NCI-H187 treated with DMSO at 0.1 percent for 48 hours (cell line): ENCODE measurements around the gene FAM186B.

Experiments used
- DNase-seq: peaks from one replicate; lab custom pipeline; 2025; lab: John Stamatoyannopoulos, UW

Gene FAM186B

GRCh38 chr12:49552014-49552413 lies 53.4 kb downstream of the FAM186B start:
- DNase-seq, result no peak

DNA sequence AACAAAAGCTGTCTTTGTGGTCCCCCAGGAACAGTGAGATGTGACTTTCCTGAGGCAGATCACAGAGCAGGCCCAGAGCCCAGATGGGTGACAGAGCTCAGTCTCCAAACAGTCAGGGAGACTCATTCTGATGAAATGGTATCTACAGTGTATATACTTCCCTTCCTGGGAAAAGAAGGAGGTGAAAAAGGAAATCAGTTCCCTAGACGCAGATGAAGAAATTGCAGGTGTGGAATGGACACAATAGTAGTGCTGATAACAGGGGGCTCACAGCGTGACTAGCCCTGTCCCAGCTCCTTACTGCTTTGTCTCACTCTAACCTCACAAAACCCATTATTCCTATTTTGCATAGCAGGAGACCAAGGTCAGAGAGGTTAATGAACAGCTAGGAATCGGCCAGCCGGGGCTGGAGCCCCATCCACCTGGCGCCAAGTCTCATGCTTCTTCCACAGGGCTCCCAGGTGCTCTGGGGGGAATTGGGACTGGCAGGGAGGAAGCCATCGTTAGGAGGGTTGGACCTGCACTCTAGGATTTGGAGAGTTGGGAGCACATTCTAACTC lies 54.7 kb downstream of the FAM186B start:
- DNase-seq, result no peak

DNA sequence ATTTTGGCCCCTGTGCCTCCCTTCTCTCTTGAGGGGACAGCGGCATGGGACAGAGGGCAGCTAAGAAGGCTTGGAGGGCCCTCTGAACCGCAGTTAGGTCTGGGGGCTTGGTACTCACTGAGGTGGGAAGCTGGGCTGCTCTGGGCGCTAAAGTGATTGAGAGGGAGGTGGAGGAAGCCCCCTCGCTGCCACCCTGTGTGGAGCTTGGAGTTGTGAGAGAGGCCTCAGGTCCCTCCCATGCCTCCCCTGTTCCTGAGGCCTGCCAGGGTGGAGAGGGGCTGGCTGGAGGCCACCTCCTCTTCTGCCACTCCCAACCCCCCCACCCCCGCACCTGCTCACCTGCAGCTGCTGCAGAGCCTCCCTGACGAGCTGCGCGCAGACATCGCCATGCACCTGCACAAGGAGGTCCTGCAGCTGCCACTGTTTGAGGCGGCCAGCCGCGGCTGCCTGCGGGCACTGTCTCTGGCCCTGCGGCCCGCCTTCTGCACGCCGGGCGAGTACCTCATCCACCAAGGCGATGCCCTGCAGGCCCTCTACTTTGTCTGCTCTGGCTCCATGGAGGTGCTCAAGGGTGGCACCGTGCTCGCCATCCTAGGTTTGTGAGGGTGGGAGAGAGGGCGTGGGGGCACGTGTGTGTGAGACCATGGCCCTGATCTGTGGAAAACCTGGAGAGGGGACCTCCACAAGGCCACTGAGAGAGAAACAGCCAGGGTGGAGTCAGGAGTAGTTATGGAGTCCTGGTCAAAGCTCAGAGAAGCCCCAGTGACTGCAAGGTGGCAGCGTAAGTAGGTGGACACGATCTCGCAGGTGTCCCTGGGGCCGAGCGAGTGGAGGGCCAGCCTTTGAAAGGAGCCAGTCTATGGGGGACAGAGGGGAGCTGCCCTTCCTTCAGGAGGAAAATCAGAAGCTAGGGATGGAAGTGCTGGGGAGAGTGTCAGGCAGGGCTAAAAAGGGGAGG lies 55.4 kb downstream of the FAM186B start:
- DNase-seq, result peak; percentile 40

- no peak for DNase-seq
Observed at GRCh38 chr12:49548822-49549648, 56.4 kb downstream of the FAM186B start.

- no peak for DNase-seq
Observed at GRCh38 chr12:49548481-49548821, 57.0 kb downstream of the FAM186B start.

DNA sequence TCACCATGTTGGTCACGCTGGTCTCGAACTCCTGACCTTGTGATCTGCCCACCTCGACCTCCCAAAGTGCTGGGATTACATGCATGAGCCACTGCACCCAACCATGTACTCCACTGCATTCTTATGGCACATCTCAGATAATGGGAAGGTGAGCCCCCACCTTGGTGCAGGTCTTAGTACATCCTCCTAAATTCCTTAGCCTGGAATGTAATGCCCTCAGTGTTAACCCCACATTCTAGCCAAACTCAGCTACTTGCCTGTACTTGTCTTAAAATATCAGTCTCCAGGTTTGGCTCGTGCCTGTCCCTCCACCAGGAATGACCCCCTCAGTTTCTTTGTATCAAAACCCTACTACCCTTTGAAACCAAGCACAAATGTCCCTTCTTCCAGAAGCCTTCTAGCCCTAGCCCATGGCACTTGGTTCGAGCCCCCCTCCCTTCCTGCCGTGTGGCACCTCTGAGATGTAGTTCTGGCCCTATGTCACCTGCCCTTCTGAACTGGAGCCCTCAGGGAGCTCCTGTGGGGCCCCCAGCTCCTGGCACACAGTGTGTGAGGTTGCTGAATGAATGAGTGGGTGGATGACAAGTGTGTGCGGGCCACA lies 58.2 kb downstream of the FAM186B start:
- no peak for DNase-seq

DNA sequence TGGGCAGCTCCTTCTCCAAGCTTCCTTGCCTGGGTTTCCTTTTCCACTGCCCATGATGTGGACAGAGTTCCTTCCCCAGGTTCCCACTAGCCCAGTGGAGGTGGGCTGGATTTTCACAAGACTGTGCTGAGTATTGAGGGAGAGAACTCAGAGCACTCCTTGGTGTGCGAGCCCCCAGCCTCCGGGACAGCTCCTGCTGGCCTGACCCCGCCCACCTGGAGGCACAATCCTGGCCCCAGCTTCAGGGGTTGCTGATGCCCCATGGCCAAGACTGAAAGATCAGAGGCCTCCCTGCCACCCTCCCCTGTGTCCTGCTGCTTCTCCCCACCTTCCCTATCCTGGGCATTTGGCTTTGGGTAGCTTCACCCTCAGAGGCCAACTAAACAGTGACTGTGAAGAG lies 59.0 kb downstream of the FAM186B start:
- no peak for DNase-seq

GRCh38 chr12:49545815-49546214 lies 59.6 kb downstream of the FAM186B start:
- no peak for DNase-seq

DNA sequence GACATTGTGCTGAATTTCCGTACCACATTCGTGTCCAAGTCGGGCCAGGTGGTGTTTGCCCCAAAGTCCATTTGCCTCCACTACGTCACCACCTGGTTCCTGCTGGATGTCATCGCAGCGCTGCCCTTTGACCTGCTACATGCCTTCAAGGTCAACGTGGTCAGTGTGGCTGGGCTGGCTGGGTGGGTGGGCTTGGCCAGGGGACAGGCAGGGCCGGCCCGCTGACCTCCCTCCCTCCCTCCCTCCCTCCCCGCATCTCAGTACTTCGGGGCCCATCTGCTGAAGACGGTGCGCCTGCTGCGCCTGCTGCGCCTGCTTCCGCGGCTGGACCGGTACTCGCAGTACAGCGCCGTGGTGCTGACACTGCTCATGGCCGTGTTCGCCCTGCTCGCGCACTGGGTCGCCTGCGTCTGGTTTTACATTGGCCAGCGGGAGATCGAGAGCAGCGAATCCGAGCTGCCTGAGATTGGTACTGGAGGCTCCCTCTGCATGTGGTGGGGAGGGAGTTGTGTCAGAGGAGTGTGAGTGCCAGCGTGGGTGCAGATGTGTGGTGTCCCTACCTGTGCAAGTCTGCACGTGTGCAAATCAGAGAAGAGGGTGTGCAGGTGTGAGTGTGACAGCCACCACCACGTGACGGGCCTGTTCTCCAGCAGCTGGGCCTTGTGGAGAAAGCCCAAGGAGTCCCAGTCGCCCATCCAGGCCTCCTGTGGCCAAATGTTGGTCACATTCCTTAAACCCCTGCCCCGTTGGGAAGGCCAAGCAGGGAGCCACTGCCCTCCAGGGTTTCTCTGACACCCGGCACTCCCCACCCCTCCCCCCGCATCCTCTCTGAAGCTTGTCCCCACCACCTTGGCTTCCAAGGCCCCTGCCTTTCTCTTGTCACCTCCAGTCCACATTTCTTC lies 61.3 kb downstream of the FAM186B start:
- no peak for DNase-seq

DNA sequence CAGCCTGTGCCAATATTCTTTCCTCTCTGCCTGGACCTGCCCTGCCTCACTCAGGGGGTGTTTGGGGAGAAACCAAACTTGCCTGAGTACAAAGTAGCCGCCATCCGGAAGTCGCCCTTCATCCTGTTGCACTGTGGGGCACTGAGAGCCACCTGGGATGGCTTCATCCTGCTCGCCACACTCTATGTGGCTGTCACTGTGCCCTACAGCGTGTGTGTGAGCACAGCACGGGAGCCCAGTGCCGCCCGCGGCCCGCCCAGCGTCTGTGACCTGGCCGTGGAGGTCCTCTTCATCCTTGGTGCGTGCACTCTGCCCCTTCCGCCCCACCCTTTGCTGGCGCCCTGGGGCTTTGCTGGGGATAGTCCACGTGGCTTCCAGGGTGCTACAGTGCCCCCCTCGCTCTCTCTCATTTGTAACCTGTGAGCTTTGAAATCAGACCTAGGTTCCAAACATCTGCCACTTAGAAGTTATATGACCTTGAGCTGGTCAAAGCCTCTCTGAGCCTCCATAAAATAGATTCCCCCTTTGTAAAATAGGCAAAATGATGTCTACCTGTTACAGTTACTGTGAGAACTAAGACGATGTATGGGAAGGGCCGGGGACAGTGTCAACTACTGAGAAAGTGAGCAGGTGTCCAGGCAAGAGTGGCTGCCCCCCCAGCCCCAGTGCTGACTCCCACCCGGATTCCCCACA lies 62.1 kb downstream of the FAM186B start:
- no peak for DNase-seq

DNA sequence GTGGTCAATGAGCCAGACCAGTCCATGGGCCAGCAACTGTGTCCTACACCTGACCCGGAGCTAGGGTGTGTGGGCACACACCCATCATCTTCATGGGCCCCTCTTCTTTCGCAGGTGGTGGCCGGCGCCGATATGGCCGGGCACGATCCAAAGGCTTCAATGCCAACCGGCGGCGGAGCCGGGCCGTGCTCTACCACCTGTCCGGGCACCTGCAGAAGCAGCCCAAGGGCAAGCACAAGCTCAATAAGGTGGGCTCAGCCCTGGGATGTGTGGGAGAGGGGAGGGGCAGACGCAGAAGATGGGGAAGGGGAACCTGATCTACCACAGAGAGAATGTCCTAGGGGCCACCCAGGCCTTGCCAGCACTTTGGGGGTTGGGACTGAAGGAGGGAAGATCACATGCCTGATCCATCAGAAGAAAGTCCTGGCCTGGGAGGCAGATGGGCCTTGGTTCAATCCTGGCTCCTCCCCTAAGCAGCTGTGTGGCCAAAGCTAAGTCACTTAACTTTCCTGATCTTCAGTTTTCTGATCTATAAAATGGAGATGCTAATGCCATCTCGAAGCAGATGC lies 62.8 kb downstream of the FAM186B start:
- no peak for DNase-seq

GRCh38 chr12:49541911-49542505 lies 63.4 kb downstream of the FAM186B start:
- no peak for DNase-seq

DNA sequence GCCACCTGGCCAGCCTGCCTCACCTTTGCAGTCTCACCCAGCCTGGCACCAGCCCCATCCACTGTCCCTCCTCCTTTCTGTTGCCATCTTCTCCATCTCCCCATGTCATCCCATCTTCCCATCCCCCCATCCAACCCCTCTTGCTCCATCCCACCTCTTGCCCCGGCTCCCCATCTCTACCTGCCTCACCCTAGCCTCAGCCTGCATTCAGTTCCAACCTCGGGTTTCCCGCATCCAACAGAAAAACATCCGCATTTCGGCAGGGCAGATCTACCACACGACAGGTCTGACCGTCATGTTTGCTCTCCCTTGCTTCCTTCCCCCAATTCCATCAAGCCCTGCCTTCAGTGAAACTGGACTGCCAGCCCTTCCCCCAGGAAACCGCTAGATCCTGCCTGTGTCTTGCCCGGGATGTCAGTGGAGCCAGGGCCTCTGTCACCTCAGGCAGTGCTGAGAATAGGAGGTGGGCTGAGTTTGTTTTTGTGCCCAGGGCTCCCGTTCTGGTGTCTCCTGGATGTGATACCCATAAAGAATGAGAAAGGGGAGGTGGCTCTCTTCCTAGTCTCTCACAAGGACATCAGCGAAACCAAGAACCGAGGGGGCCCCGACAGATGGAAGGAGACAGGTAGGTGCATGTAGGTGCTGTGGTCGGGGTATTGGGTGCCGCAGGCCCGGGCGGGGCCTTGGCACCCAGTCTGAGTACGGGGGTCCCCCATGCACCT lies 64.1 kb downstream of the FAM186B start:
- no peak for DNase-seq

DNA sequence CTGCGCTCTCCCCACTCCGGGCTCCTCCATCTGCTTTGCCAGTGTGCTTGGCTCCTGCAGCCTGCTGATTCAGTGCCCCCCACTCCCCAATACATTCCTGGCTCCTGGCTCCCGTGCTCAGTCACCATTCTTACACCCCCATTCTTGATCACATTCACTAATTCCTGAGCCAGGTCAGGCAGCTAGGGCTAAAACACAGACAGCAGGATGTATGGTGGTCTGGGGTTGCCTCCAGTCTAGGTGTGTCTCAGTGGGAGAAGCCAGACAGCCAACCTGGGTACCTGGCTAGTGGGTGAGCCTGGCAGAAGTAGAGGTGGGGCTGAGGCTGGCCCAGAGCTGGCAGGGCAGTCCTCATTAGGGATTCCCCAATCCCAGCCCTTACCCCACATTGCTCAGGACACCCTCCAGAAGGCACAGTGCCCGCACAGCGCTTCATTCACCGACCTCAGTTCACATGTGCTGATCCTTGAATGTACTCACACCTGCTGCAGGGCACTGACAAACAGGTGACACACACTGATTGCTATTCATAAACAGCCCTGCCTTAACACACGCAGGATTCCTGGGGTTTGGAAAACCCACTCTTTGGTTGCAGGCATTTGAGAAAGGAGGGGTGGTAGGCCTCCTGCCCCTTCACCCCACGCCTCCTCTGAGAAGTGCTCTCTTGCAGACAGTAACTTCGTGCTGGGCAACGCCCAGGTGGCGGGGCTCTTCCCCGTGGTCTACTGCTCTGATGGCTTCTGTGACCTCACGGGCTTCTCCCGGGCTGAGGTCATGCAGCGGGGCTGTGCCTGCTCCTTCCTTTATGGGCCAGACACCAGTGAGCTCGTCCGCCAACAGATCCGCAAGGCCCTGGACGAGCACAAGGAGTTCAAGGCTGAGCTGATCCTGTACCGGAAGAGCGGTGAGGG lies 65.0 kb downstream of the FAM186B start:
- no peak for DNase-seq

GRCh38 chr12:49539406-49540228 lies 65.8 kb downstream of the FAM186B start:
- no peak for DNase-seq

DNA sequence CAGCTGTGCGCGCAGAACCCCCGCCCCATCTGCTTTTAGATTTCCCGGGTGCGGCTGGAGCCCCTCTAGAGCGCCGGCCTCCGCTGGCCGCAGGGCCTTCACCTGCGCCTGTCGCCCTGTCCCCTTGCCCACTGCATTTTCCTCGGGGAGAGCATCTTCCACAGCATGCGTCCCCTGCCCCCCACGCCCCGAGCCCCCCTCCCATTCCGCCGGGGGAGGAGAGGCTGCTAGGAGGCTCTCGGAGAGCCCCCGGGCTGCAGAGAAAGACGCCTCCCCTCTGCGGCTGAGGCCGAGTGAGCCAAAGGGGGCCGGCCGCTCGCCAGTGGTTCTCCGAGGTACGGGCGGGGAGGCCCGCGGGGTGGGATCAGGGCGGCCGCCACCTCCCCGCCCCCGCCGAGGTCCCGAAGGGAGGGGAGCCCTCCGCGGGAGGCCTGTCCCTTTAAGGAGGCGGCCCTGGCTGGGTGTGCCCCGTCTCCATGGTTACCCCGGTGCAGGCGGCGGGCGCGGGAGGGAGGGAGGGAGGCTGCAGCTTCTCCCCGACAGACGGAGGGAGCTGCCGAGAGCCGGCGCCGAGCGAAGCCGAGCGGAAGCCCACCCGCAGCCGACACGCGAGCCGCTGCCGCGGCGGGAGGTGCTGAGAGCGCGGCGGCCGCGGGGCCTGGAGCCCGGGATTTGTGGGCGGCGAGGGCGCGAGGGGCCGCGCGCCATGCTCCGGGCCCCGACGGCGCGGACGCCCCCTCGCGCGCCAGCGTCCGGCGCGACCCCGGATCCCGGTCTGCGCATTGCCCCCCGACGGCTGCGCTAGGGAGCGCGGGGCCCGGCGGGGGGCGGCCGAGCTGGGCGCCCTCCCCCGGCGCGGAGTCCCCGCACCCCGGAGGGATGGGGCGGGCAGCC lies 66.7 kb downstream of the FAM186B start, which contains the start of gene KCNH3:
Gene KCNH3 (plus strand): TSS at position 521 of the 894 bp plus-strand sequence. CDS start 387 bp downstream, outside the sequence.
- peak; percentile 56 for DNase-seq
